NK-92 treated with Interleukin-12 subunit alpha and Interleukin-12 subunit beta, amount 100 ng/mL, for 24 hours (cell line): ENCODE results near the gene POLN.
"Not testable (repeated sequence)": the region's sequence is repeated elsewhere in the genome, so short reads cannot be mapped to it uniquely, and the experiment has no call there.

Experiments
- DNase-seq: peaks from one replicate; lab custom pipeline; 2025; lab: John Stamatoyannopoulos, UW

The POLN gene

DNA sequence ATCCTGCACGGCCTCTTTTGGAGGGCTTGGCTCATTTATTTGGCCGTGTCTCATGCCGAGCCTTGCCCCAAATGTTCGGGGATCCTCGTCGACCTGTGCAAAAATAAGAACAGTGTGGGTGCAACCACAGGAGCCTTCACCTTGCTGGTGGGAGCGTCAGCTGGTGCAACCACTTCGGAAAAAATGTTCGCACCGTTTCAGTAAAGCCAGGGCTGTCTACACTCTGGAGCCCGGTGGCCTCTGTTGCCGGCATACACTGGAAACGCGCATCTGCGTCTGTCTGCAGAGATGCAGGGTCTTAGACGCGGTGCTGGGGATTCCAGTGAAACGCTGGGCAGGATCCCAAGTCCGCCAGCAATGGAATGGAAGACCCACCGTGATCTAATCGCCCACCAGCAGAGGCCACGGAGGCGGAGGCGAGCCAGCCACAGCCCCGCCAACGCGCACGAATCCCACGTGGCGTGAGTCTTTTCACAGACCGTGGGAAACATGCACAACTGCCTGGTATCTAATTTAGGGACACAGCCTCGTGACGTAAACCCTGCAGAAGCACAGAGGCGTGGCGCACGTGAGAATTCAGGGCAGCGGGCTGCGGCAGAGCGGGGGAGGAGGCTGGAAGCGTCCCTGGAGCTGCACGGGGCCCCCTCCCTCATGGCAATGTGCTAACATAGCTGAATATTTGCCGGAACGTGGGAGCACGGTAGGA lies 33.8 kb upstream of the POLN start:
- no peak for DNase-seq

DNA sequence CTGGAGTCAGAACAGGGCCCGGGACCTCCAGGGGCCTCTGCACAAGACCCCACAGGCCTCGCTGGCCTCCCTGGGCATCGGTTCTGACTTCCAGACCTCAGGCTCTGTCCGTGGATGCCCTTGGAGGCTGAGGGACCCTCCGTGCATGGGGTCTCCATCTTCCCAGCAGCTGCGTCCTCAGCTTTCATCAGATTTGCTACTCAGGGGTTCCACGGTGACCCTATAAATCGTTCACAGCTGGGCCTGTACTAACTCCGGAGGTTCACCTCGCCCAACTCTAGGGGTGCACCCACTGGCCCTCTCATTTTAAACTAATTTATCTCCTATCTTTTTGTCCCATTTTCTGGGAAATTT lies 33.1 kb upstream of the POLN start:
- DNase-seq = not testable (repeated sequence)

DNA sequence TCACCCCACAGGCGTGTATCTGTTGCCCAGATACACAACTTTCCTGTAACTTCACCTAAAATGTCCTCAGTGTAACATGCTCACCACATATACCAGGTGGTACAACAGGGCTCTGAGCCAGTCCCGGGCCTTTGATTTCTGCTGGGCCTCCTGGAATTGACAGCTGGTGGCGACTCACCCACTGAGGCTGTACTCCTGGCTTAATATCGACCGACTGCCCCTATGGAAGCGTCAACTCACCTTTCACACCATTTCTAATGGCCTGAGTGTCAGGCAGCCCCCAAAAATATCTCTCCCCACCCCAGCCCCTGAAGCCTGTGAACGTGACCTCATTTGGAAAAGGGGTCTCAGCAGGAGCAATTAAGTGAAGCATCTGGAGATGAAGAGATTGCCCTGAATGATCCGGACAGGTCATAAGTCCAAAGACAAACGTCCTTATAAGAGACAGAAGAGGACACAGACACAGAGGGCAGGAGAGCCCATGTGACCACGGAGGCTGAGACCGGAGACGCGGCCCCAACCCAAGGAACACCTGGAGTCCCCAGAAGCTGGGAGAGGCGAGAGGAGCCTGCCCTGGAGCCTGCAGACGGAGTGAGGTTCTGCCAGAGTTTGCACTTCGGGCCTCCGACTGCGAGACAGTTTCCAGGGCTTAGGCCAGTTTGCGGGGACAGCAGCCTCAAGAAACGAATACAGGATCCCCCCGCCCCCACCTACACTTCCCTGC lies 32.6 kb upstream of the POLN start:
- DNase-seq = no peak

DNA sequence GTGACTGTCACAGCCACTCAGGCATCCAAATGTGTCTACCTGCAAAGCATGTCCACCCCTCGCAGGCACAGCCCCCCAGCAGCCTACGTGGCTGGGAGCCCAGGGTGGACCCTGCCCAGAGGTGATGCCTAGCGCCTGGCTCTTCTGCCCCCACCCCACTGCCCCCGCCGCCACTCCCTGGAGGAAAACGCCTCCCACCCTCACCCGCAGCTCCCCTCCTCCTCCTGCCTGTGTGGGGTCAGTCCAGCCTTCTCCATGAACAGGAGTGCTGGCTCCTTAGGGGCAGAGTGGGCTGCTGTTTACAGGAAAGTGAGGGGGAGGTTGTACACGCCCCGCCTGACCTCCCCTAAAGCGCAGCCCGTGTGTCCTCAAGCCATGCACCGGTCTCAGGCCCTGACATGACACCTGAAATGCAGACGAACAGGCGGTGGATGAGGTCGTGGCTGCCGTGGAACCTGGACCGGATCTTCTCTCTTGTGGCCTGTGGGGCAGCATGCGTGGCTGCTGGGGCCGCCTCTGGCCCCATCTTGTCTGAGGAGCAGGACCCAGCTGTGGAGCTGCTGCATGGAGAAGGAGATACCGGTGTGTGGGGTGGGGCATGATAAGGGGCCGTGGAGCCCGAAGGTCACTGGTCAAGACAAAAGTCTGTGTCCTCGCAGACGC lies 31.9 kb upstream of the POLN start:
- DNase-seq = no peak

DNA sequence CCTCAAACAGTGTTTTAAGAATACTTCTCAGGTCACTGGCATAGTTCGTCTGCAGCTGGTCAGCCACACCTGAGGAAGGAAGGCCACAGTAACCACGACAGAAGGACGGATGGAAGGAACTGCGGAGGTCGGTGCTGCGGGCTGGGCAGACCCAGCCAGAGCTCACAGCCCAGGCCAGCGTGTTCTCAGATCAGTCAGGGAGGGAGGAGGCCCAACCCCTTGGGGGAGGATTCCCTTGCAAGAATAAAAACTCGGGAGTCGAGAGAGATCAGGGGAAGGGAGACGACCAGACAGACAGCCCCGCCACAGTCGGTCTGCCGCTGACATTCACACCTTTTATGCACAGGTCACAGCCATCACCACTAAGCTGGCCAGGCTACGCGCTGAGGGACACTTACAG lies 31.3 kb upstream of the POLN start:
- no peak for DNase-seq

DNA sequence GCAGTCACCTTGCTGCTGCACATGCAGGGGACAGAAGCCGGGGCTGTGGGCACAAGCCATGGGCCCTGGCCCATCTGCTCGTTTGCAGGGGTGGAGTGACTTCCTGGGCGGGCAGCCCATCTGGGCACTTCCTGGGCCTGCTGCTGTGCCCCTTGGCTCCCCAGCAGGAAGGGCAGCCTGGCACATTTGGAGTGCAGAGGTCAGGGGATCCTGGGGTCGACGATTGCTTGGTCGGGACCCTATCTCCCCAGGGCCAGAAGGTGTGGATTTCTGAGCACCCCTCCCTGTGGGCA lies 30.9 kb upstream of the POLN start:
- no peak for DNase-seq

DNA sequence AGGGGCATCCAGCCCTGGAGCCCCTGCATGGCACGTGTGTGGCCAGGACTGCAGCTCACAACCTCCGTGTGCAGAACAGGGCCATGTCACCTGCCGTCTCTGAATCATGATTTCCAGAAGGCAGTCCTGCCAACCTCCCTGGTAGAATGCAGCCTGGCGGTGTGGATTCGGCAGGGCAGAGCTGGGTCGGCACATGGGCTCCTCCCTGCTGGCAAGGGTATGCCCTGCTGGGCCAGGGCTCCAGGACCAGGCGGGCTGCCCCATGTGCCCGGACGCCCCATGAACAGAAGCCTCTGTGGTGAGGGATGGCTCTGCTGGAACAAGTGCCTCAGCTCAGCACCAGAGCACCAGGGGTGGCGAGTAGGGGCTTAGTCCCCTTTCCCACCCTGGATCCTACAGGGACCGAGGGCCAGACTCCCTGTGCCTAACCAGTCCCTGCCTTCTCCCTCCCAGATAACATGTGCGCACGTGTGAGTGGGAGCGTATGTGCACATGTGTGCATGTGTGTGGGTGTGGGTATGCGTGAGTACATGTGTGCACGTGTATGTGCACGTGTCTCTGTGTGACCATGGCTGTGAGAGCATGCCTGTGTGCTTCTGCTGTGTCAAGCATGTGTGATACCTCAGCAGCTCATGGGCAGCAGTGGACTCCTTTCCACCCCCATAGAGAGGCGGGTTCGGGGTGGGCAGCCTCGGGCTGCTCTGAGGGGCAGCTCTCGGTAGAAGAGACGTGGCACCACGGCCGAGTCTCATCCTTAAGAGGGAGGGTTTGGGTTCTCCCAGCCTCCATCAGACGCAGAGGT lies 30.3 kb upstream of the POLN start:
- DNase-seq = no peak

DNA sequence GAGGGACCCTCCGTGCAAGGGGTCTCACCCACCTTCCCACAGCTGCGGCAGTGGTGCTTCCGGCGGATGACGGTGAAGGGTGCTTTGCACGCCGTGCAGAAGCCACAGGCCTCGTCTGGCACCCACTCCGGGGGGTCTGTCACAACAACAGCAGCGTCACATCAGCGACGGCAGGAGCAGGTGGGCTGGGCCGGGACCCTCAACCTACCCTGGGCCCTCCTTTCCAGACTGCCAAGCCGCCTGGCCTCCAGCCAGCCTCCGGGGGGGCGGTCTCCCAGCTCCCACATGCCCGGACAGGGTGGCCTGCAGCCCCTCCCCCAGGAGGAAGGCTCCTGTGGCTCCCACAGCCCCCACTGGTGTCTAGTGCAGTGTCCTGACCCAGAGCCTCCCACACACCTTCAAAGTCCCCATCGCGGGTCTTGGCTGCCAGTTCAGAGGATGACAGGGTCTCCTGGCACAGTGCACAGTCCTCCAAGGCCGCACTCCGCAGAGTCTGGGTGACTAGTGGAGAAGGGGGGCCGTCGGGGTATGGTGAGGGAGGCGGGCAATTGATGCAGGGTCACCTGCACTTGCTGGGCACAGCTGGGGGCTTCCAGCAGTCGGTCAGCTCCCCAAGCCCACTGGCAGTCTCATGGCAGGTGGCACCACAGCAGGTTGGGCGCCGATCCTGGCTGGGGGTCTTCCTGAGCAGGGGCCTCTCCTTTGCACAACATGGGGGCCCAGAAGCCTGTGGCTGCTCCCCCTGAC lies 29.5 kb upstream of the POLN start:
- DNase-seq = no peak

DNA sequence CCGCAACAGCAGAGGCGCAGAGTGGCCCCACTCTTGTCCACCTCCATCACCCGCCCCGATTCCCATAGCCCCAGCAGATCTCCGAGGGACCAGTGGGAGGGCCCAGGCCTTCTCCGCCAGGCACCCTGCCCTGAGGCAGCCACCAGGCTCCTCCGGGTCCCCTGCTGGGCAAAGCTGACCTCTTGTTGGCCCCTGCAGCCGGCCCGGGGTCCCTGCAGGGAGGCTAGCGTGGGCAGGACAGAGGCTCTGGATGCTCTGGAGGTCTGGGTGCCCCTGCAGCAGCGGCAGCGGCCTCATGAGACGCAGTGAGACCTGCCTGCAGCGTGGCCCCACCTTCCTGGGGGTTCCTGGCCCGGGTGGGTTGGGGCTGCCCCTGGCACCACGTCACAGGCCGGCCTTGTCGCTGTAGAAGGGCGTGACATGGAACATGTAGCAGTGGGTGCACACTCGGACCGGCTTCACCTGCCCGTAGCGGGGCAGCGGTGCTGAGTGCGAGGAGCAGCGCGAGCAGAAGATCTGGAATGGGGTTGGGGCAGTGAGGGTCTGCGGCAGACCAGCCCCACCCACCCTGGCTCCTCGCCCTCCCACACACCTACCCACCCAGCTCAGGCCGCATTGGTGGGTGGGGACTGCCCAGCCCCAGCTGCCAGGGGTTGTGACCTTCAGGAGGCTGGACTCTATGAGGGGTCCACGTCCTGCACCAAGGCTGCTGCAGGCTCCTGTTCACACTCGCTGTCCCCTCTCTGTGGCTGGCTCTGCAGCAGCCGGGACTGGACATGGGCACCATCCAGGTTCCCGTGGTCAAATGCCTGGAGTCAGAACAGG lies 28.6 kb upstream of the POLN start:
- DNase-seq = no peak

DNA sequence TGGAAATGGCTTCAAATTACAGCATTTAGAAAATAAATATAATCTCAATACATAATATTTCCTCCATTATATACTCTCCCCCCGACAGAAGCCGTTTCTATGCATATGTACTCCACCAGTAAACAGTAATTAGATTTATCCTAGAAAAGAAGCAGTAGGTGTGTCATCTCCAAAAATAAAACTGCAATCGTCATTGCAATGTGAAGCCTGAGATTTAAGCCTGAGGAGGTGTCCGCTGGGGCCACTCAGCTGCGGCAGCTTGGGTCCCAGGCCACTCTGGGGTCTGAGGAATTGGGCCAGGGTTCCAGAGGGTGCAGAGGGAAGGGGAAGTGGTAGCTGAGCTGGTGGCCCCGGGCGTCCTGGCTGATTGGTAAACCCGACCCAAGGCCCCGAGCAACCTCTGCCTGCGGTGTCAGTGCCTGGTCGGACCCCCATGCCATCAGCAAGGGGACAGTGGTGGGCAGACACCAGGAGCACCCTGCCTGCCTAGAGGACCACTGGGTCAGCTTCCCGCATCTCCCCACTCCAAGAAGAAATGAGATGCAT lies 27.8 kb upstream of the POLN start:
- DNase-seq = no peak

DNA sequence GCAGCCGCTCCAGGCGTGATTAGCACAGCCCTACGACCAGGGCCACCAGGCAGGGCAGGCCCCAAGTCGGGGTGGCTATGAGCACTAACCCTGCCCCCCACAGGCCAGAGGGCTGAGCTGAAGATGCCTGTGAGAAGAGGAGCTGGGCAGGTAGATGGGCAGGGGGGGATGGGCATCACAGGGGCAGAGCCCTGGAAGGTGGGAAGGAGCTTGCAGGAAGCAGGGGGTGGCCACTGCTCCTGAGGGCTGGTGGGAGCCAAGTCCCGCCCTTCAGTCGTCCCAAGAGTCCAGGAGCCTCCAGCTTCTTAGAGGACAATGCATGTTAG lies 27.2 kb upstream of the POLN start:
- no peak for DNase-seq

DNA sequence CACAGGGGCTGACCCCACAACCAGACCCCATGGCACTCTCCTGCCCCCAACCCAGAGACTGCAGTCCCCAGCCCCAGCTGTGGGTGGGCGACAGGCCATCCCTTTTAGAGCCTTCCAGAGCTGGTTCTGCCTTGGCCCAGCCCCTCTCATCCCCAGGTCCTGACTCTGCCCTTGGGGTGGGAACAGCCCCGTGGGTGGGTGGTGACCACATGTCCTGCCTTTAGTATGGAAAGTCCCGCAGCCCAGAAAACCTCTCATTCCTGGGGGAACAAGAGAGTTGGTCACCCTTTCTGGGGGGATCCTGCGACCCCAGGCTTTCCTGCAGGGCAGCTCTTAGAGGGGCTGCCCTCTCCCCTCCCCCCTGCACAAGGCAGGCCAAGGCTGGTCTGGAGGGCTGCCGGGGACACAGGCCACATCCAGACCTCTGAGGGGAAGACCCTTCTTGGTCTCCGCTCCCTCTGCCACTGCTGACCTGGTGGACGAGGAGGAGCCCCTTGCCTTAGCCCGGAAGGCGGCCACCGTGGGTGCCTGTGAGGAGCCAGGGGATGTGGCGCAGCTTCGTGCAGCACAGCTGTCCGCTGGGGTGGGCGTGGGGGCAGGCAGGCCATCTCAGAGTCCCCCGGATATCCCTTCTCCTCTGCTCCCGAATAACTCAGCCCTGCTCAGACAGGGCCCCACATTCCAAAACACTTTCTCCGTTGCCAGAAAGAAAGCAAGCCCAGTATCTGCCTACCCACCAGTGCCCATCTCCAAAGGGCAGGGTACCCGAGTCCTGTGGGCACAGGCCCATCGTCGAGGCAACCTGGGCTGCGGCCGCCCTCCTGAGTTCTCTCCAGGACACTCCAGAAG lies 26.7 kb upstream of the POLN start:
- no peak for DNase-seq

DNA sequence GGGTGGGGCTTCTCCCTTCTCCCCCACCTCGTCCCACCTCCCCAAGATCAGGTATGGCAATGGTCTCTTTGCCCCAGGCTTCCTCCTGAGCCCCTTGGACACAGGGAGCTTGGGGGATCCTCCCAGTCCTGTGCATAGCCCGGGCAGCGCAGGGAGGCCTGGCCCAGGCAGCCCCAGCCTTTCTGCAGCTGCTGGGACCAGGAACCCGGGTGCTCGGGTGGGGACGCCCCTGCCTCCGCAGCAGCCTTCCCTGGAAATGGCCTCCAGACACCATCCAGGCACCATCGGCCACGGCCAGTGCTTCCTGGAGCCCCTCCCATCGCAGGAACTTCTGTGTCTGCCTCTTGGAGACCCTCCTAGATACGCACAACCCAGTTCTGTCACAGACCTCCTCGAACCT lies 25.9 kb upstream of the POLN start:
- DNase-seq = no peak

DNA sequence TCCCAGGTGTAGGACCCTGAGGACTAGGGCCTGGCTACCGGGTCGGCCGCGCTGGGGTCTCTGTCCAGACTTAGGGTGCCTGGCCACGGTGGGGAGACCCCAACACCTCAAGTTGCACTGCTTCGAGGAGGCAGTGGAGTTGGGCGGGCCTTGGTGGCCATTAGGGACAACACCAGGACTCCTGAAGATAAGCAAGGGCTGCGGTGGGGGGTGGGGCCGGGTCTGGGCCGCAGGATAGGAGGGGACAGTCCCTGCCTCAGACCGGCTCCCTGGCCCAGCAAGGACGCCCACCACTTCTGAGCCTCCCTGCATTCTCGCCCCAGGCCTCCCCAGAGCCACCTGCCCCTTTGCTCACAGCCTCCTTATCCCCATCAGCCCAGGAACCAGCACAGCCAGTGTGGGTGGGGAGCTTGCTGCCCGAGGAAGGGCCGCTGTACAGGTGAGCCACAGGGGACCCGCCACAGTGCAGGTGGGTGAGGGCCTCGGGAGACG lies 25.4 kb upstream of the POLN start:
- no peak for DNase-seq

DNA sequence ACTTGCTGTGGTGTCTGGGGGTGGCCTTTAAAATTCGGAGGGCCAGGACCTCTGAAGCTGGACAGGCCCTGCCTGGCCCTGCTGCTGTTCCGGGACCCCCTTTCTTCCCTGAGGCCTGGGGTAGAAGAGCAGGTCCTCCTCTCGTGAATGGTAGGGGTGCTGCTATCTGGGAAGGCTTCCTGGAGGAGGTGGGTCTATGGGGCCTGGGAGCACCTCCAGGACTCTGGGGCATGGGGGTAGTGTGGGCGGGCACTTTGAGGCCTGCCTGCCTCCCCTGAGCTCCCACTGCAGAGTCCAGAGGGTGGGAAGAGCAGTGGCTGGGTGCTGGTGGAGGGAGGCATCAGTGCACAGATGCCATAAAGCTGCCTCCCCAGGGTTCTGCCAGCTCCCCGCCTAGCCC lies 24.9 kb upstream of the POLN start:
- DNase-seq = no peak

DNA sequence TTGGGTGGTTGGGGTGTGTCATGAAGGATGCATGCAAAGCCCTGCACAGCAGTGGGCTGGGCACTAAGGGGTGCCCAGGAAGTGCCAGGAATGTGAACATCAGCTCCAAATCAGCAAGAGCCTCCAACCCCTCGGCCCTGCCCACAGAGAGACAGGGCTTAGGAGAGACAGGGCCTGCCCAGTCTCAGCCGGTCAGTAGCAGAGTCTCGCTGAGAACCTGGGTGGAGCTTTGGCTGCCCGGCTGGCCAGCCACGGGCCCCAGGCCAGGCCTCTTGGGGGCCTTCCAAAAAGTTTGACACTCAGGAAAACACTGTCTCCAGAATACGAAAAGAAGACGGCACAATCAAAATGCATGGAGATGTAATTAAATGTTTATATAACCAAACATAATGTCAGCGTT lies 24.3 kb upstream of the POLN start:
- no peak for DNase-seq

DNA sequence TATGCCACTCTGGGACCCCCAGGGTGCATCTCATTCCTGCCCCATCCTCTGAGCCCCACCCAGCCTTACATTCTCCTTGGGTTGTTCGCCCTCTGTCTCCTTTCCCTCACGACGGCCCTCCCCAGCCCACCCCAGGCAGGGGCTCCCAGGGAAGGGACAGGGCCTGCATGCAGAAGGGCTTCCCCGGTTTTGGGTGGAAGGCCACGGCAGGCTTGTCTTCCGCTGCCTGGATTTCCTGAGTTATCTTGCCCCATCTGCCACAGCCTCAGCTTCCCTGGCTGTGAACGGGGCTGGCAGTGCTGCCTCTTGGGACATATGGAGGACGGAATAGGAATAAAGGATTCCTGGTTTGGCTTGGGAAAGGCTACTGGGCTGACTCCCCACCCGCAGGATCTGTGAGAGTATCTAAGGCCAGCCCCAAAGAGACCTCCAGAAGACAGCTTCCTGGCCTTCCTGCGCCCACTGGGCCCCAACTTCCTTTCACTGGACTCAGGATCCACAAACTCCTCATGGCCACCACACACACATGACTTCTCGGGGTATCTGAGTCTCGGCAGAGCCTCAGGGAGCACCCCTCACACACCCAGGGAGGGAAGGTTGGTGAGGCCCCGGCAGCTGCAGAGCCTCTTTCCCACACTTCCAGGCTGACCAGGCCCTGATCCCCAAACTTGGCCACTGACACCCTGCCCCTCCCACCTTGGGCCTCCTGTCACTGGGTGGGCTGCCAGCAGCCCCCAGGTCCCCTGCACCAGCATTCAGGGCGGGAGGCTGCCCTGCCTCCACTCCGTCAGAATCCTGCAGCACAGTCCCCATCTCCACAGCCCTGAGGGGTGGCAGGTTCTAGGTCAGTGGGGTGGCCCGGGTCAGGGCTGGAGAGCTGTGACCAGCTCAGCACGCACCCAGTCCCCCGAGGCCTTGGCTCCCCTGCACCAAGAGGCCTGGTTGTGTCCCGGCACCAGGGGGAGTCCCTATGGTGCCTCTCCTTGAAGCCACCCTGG lies 23.5 kb upstream of the POLN start:
- no peak for DNase-seq

DNA sequence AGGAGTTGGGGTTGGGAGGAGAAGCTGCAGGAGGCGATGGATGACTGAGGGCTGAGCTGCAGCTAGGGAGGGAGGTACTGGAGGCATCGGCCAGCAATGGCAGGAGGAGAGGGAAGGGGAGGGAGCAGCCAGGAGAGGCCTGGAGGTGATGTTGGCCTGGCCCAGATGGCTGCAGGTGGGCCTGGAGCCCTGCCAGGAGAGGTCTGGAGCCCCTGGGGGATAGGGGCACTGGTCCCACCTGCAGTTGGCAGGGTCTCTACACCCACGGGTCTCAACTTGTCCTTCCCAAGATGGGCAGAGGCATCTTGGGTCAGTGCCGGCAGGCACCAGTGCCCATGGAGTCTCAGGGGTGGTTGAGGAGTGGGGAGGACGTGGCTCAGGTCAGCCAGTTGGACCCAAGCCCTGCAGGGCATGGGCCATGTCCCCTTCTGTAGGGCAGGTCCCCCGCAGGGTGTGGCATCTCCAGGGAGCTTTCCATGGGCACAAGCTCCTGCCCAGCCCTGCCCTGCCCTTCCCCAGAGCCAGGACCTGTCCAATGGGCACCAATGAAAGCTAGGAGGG lies 22.6 kb upstream of the POLN start:
- no peak for DNase-seq
